ENCODE data around the gene TEX11.
"Not testable (repeated sequence)": the region's sequence is repeated elsewhere in the genome, so short reads cannot be mapped to it uniquely, and the experiment has no call there.

Gene TEX11

GRCh38 chrX:70754169-70754848, 154.2 kb downstream of the TEX11 start:
- DNase-seq = no peak

GRCh38 chrX:70733774-70734173, 174.7 kb downstream of the TEX11 start:
- DNase-seq = not testable (repeated sequence)

- peak; percentile 9 for DNase-seq
Measured at GRCh38 chrX:70727961-70728360, 180.6 kb downstream of the TEX11 start.

GRCh38 chrX:70720721-70721120, 187.8 kb downstream of the TEX11 start:
- no peak for DNase-seq

GRCh38 chrX:70711336-70711735, 197.2 kb downstream of the TEX11 start:
- not testable (repeated sequence) for DNase-seq

GRCh38 chrX:70694339-70695122, 214.0 kb downstream of the TEX11 start:
- no peak for DNase-seq

- not testable (repeated sequence) for DNase-seq
Measured at GRCh38 chrX:70679455-70679854, 229.1 kb downstream of the TEX11 start.

- DNase-seq = no peak
Measured at GRCh38 chrX:70675284-70675683, 233.2 kb downstream of the TEX11 start.

GRCh38 chrX:70672326-70672725, 236.2 kb downstream of the TEX11 start:
- no peak for DNase-seq

- DNase-seq = no peak
Measured at GRCh38 chrX:70669120-70669519, 239.4 kb downstream of the TEX11 start.

- DNase-seq = peak; percentile 28
Measured at GRCh38 chrX:70664726-70665125, 243.8 kb downstream of the TEX11 start.

GRCh38 chrX:70661124-70661523, 247.4 kb downstream of the TEX11 start:
- not testable (repeated sequence) for DNase-seq

- DNase-seq = not testable (repeated sequence)
Measured at GRCh38 chrX:70657546-70657945, 251.0 kb downstream of the TEX11 start.

- no peak for DNase-seq
Measured at GRCh38 chrX:70656304-70656703, 252.2 kb downstream of the TEX11 start.

GRCh38 chrX:70647910-70648309, 260.6 kb downstream of the TEX11 start:
- not testable (repeated sequence) for DNase-seq

- no peak for DNase-seq
Measured at GRCh38 chrX:70636218-70636617, 272.3 kb downstream of the TEX11 start.

GRCh38 chrX:70635669-70636068, 272.8 kb downstream of the TEX11 start:
- no peak for DNase-seq

- no peak for DNase-seq
Measured at GRCh38 chrX:70635227-70635626, 273.3 kb downstream of the TEX11 start.

- no peak for DNase-seq
Measured at GRCh38 chrX:70621743-70622142, 286.8 kb downstream of the TEX11 start.

- no peak for DNase-seq
Measured at GRCh38 chrX:70618467-70618866, 290.0 kb downstream of the TEX11 start.

GRCh38 chrX:70613295-70613694, 295.2 kb downstream of the TEX11 start:
- no peak for DNase-seq

GRCh38 chrX:70605352-70605751, 303.2 kb downstream of the TEX11 start:
- no peak for DNase-seq

GRCh38 chrX:70592091-70592490, 316.4 kb downstream of the TEX11 start:
- DNase-seq = no peak

- DNase-seq = not testable (repeated sequence)
Measured at GRCh38 chrX:70587158-70587557, 321.4 kb downstream of the TEX11 start.
